GM19468 (cell line): Measurements from ENCODE around the gene GPR39.

Experiments used
- ATAC-seq: cut with Tn5 transposase; IDR thresholded peaks from one replicate; pipeline ENCODE4 v1.9.1; 2021; ENCODE audit warnings: mild to moderate bottlenecking, moderate library complexity, moderate number of reproducible peaks; ENCODE audit not compliant: unreplicated experiment; ENCODE audit errors: extremely low read depth

Gene GPR39

DNA sequence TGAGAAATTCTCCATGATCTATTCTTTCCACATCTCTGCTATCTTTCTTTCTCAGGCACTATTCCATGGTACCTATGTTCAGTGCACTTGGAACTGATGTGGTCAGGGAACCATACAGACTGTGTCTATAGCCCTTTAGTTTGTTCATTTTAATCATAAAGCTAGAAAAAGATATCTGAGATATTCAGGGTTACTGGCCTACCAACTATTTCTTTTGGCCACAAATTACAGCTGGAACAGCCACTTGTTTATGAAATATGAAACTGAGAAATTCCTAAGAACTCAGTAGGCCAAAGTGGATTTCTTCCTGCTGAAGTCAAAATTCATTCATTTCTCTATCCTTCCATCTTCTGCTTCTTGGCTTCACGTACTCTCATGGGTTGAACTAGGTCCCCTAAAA is 276.2 kb downstream of the GPR39 start:
- ATAC-seq: no peak
